A673 (cell line): Measurements from ENCODE around the gene SUFU.

Source experiments
- EZH2 ChIP-seq: fragments of 200-600 bp; sonication (generic); IDR thresholded peaks from 2 replicates; pipeline ENCODE4 v1.6.1; 2017; ENCODE audit warnings: borderline replicate concordance, low read depth, mild to moderate bottlenecking, mixed read lengths, antibody characterized with exemption, low read length; ENCODE audit not compliant: poor library complexity, severe bottlenecking
- TF ChIP-seq, protein P1 (sequence below): fragments of 300-800, 200-600 bp; sonication (generic); conservative IDR thresholded peaks from 2 replicates; pipeline ENCODE4 v1.5.1; 2017; ENCODE audit warnings: low read depth, mild to moderate bottlenecking, antibody characterized with exemption, low read length, moderate library complexity, mixed read lengths

GRCh38 chr10:102617816-102618215 is 114.0 kb downstream of the SUFU start:
- TF ChIP-seq, protein P1, sequence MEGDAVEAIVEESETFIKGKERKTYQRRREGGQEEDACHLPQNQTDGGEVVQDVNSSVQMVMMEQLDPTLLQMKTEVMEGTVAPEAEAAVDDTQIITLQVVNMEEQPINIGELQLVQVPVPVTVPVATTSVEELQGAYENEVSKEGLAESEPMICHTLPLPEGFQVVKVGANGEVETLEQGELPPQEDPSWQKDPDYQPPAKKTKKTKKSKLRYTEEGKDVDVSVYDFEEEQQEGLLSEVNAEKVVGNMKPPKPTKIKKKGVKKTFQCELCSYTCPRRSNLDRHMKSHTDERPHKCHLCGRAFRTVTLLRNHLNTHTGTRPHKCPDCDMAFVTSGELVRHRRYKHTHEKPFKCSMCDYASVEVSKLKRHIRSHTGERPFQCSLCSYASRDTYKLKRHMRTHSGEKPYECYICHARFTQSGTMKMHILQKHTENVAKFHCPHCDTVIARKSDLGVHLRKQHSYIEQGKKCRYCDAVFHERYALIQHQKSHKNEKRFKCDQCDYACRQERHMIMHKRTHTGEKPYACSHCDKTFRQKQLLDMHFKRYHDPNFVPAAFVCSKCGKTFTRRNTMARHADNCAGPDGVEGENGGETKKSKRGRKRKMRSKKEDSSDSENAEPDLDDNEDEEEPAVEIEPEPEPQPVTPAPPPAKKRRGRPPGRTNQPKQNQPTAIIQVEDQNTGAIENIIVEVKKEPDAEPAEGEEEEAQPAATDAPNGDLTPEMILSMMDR = no peak
- TF ChIP-seq EZH2 = no peak
